HPDE6-E6E7 (cell line): ENCODE data around the gene UBE2H.
"Not testable (repeated sequence)": the region's sequence is repeated elsewhere in the genome, so short reads cannot be mapped to it uniquely, and the experiment has no call there.

Experiments used
- DNase-seq: peaks from one replicate; pipeline ENCODE4 v3.0.0; 2011; ENCODE audit warnings: missing footprints; ENCODE audit errors: extremely low spot score

UBE2H gene

GRCh38 chr7:129908181-129908580 is 44.6 kb downstream of the UBE2H start:
- no peak for DNase-seq

GRCh38 chr7:129907122-129907736 is 45.5 kb downstream of the UBE2H start:
- no peak for DNase-seq

GRCh38 chr7:129906700-129907099 is 46.1 kb downstream of the UBE2H start:
- DNase-seq: no peak

- DNase-seq: no peak
These were observed 48.8 kb downstream of the UBE2H start for GRCh38 chr7:129903935-129904334.

GRCh38 chr7:129902788-129903422 is 49.9 kb downstream of the UBE2H start:
- DNase-seq: no peak

- no peak for DNase-seq
These were observed 54.1 kb downstream of the UBE2H start for GRCh38 chr7:129898502-129899160.

GRCh38 chr7:129898007-129898406 is 54.8 kb downstream of the UBE2H start:
- DNase-seq: no peak

GRCh38 chr7:129896568-129897382 is 56.0 kb downstream of the UBE2H start:
- no peak for DNase-seq

GRCh38 chr7:129894184-129894583 is 58.6 kb downstream of the UBE2H start:
- DNase-seq: not testable (repeated sequence)

GRCh38 chr7:129890090-129890489 is 62.7 kb downstream of the UBE2H start:
- DNase-seq: no peak

GRCh38 chr7:129889133-129889844 is 63.5 kb downstream of the UBE2H start:
- DNase-seq: no peak

- no peak for DNase-seq
These were observed 64.9 kb downstream of the UBE2H start for GRCh38 chr7:129887865-129888264.

GRCh38 chr7:129886818-129887186 is 66.0 kb downstream of the UBE2H start:
- DNase-seq: no peak

GRCh38 chr7:129886167-129886817 is 66.5 kb downstream of the UBE2H start:
- DNase-seq: no peak

- no peak for DNase-seq
These were observed 68.3 kb downstream of the UBE2H start for GRCh38 chr7:129884495-129884894.

- no peak for DNase-seq
These were observed 69.6 kb downstream of the UBE2H start for GRCh38 chr7:129883151-129883550.

- DNase-seq: no peak
These were observed 70.2 kb downstream of the UBE2H start for GRCh38 chr7:129882531-129882930.

- no peak for DNase-seq
These were observed 75.5 kb downstream of the UBE2H start for GRCh38 chr7:129877146-129877792.

GRCh38 chr7:129875745-129876411 is 76.9 kb downstream of the UBE2H start:
- DNase-seq: no peak

- no peak for DNase-seq
These were observed 77.6 kb downstream of the UBE2H start for GRCh38 chr7:129875160-129875559.
